Glomerular endothelial cell (primary cell): ENCODE data around the gene PRR12. TPM values are rescaled to one million over a fixed set of nuclear protein-coding genes. Genes with fewer than 3 reads are reported as not detected.

ENCODE experiments used
- DNase-seq: peaks from one replicate; pipeline ENCODE4 v3.0.0-alpha.2; 2011; ENCODE audit warnings: low read depth, low spot score; ENCODE audit errors: extremely low read depth
- total RNA-seq: library from RNA; depleted of rRNA; stranded (reverse); fragments of >200 nt; gene quantifications from 2 replicates; pipeline ENCODE4 v1.2.3, GENCODE V29; 2015

Gene PRR12
- total RNA-seq: 13.4 and 26.1 TPM in 2 replicates

- DNase-seq: no peak
Measured at GRCh38 chr19:49590971-49591730, at the start of gene PRR12. Gene PRR12, plus strand, starts transcription at chr19:49591182. Its CDS starts 473 bp downstream, at chr19:49591655.

GRCh38 chr19:49541914-49542313 is 49.1 kb upstream of the PRR12 start:
- DNase-seq: no peak

- DNase-seq: no peak
Measured at GRCh38 chr19:49542446-49542845, 48.5 kb upstream of the PRR12 start.

GRCh38 chr19:49543032-49543431 is 48.0 kb upstream of the PRR12 start:
- DNase-seq: no peak

GRCh38 chr19:49544154-49544553 is 46.8 kb upstream of the PRR12 start:
- DNase-seq: no peak

- DNase-seq: peak; percentile 85
Measured at GRCh38 chr19:49546825-49547565, 44.0 kb upstream of the PRR12 start.

- no peak for DNase-seq
Measured at GRCh38 chr19:49549045-49549444, 41.9 kb upstream of the PRR12 start.

- no peak for DNase-seq
Measured at GRCh38 chr19:49551531-49551930, 39.5 kb upstream of the PRR12 start.

- DNase-seq: no peak
Measured at GRCh38 chr19:49552749-49553148, 38.2 kb upstream of the PRR12 start.

- DNase-seq: peak; percentile 47
Measured at GRCh38 chr19:49553451-49554271, 37.3 kb upstream of the PRR12 start.

GRCh38 chr19:49554701-49555181 is 36.2 kb upstream of the PRR12 start:
- DNase-seq: peak; percentile 96

- no peak for DNase-seq
Measured at GRCh38 chr19:49555600-49556411, 35.2 kb upstream of the PRR12 start.

GRCh38 chr19:49556412-49557398 is 34.3 kb upstream of the PRR12 start:
- DNase-seq: no peak

- no peak for DNase-seq
Measured at GRCh38 chr19:49557641-49558325, 33.2 kb upstream of the PRR12 start.

GRCh38 chr19:49558591-49558990 is 32.4 kb upstream of the PRR12 start:
- DNase-seq: no peak

GRCh38 chr19:49559443-49559842 is 31.5 kb upstream of the PRR12 start:
- DNase-seq: no peak

- DNase-seq: no peak
Measured at GRCh38 chr19:49559928-49560327, 31.1 kb upstream of the PRR12 start.

GRCh38 chr19:49560358-49560900 is 30.6 kb upstream of the PRR12 start:
- DNase-seq: no peak
